Epithelial cell of esophagus (primary cell): ENCODE measurements around the gene CNNM3.

Experiments
- DNase-seq: peaks from one replicate; pipeline ENCODE4 v3.0.0; 2010; ENCODE audit warnings: low read depth
- H3K4me3 ChIP-seq: 2 replicates; pipeline ENCODE4 v1.5.1; 2011; ENCODE audit warnings: mild to moderate bottlenecking, low read length, control low read depth
- TF ChIP-seq, protein P1 (sequence below): IDR thresholded peaks from 2 replicates; pipeline ENCODE4 v1.5.1; 2011; ENCODE audit warnings: low read depth, mild to moderate bottlenecking, low read length, control low read depth, inconsistent platforms; ENCODE audit not compliant: insufficient read depth; ENCODE audit errors: missing control alignments

The CNNM3 gene

DNA sequence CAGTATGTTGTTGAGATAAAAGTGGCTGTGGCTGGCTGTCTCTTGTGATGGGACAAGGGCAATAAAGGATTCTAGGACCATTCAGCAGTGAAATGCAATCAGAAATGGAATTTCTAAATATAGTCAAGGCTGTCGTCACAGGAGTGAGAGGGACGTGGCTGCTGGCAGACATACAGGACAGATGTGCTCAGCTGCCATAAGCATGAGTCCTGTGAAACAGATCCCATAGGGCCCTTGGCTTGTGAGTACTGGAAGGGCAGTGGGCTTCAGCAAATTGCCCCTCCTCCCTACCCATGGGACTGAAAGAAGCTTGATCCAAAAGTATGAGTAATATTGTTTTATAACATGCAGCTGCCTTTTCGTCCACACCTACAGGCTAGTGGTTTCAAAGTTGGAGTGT, 4.2 kb upstream of the CNNM3 start:
- no peak for DNase-seq
- H3K4me3 ChIP-seq: no peak overlapping the region
- TF ChIP-seq, protein P1, sequence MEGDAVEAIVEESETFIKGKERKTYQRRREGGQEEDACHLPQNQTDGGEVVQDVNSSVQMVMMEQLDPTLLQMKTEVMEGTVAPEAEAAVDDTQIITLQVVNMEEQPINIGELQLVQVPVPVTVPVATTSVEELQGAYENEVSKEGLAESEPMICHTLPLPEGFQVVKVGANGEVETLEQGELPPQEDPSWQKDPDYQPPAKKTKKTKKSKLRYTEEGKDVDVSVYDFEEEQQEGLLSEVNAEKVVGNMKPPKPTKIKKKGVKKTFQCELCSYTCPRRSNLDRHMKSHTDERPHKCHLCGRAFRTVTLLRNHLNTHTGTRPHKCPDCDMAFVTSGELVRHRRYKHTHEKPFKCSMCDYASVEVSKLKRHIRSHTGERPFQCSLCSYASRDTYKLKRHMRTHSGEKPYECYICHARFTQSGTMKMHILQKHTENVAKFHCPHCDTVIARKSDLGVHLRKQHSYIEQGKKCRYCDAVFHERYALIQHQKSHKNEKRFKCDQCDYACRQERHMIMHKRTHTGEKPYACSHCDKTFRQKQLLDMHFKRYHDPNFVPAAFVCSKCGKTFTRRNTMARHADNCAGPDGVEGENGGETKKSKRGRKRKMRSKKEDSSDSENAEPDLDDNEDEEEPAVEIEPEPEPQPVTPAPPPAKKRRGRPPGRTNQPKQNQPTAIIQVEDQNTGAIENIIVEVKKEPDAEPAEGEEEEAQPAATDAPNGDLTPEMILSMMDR: no peak

DNA sequence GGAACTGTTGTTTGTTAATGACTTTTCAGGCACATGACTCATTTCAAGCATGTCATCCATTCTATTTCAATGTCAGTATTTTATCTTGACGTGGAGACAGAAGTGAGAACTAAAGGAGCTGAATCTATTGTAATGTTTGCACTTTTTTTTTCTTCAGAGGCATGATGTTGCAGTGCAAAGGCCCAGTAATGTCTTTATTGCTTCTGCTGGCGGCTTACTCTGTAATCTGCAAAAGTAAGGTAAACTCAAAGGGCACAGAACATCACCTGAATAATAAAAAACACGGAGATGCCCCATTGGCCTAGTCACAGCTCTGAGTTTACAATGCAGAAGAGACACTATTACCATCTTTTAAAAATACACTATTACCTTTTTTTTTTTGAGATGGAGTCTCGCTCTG, 2.4 kb upstream of the CNNM3 start:
- no peak overlapping the region for H3K4me3 ChIP-seq
- DNase-seq: no peak
- TF ChIP-seq, protein P1: no peak

DNA sequence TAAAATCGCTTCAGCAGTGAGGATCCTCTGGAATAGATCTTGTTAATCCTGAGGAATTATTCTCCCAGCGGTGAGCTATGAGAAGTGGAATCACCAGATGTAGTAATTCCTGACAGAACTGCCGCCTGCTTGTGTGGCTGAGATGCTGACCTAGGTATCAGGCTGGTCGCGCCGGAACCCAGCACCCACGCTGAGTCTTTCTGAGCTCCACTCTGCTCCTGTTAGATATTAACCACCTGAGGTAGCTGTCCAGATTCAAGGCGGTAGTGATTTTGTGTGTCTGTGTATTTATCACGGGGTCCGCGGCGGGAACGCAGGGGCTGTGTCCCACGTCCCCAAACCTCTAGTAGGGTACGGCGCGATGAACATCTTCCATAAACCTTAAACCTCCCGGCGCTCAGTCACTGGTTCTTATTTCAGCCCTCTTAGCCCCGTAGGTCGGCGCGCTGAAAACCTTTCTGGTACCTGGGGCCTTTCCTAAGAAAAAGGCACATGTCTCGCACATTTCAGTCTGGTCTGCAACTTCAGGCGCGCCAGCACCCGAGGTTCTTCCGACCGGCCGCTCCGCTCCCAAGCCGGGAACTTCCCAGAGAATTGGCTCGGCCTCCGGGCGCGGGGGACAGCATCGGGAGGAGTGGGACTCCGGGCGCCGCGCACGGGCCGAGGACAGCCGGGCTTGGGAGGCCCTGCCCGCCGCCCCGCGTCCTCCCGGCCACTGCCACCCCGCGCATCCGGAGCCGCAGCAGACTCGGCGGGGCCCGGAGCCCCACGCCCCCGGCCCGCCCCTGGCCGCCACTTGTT, 542 bp upstream of the CNNM3 start:
- DNase-seq: peak; percentile 58
- TF ChIP-seq, protein P1: no peak
- H3K4me3 ChIP-seq: peak overlapping the region; percentile 60

DNA sequence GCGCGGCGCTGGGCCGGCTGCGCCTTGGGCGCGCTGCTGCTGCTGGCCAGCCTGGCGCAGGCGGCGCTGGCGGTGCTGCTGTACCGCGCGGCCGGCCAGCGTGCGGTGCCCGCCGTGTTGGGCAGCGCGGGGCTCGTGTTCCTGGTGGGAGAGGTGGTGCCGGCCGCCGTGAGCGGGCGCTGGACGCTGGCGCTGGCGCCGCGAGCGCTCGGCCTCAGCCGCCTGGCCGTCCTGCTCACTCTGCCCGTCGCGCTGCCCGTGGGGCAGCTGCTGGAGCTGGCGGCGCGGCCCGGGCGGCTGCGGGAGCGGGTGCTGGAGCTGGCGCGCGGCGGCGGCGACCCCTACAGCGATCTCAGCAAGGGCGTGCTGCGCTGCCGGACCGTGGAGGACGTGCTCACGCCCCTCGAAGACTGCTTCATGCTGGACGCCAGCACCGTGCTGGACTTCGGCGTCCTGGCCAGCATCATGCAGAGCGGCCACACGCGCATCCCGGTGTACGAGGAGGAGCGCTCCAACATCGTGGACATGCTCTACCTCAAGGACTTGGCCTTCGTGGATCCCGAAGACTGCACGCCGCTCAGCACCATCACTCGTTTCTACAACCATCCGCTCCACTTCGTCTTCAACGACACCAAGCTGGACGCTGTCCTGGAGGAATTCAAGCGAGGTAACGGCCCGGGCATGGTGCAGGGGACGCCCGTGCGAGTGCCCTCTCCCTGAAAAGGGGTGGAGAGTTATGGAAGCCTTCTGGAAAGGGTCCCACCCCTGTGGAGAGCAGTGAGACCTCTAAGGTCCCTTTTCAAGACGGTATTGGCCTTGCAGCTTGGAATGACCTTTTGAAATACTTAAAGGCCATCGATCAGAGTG, 1.0 kb downstream of the CNNM3 start:
- TF ChIP-seq, protein P1: no peak
- DNase-seq: no peak
- H3K4me3 ChIP-seq: peak overlapping the region; percentile 44

DNA sequence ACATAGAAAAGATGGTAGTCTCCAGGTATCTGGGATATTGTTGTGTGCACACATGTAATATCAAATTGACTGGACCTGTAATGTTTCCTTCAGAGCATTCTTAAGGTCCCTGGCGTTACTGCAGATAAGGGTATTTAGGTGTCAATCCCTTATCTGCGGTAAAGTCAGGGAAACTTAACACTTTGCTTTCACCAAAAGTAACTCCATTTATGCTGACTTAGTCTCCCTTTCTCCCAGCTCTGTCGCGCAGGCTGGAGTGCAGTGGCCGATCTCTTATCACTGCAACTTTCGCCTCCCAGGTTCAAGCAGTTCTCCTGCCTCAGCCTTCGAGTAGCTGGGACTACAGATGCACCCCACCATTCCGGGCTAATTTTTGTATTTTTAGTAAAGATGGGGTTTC, 1.8 kb downstream of the CNNM3 start:
- TF ChIP-seq, protein P1: no peak
- DNase-seq: no peak
- peak overlapping the region; percentile 44 for H3K4me3 ChIP-seq

DNA sequence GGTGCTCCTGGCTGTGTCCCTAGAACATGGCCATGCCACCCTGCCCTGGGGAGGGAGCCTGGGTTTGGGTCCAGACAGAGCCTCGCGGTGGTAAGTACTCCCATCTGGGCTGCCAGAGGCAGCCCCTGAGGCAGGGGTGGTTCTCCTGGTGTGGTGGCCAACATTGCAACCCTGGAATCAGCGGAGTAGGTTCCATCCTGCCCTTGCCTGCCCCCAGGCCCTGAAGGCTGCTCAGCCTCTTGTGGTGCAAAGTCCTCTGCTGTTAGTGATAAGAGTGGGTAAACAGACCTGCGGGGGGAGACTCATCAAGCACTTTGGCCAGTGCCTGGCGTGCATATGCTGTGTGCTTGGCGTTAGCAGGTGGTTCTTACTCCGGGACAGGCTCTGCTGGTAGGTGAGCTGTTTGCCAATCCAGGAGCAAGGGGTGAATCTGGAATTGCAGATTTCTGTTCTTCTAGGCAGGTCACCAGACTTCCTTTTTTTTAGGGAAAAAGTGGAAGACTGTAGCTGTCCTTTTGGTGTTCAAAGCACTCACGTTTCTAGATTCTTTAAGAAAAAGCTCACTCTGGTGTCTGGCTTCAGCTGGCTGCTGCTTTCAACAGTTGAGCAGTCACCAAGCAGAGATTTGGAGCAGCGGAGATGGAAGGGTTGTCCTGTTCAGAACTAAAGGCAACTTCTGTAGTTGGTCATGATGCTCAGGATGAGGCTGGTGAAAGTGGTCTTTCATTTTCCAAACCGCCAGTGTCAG, 3.2 kb downstream of the CNNM3 start:
- TF ChIP-seq, protein P1: no peak
- H3K4me3 ChIP-seq: no peak overlapping the region
- no peak for DNase-seq
